Renal cortical epithelial cell (primary cell): ENCODE measurements around the gene MAGIX. TPM values are rescaled to one million over a fixed set of nuclear protein-coding genes. Genes with fewer than 3 reads are reported as not detected.

Experiments
- DNase-seq: peaks from one replicate; pipeline ENCODE4 v3.0.0-alpha.2; 2011; ENCODE audit warnings: low read depth
- total RNA-seq: library from RNA; depleted of rRNA; stranded (reverse); fragments of >200 nt; gene quantifications from 2 replicates; pipeline ENCODE4 v1.2.3, GENCODE V29; 2014

Gene MAGIX
- total RNA-seq, 1 donor from 2014 or later: 5.3 TPM

DNA sequence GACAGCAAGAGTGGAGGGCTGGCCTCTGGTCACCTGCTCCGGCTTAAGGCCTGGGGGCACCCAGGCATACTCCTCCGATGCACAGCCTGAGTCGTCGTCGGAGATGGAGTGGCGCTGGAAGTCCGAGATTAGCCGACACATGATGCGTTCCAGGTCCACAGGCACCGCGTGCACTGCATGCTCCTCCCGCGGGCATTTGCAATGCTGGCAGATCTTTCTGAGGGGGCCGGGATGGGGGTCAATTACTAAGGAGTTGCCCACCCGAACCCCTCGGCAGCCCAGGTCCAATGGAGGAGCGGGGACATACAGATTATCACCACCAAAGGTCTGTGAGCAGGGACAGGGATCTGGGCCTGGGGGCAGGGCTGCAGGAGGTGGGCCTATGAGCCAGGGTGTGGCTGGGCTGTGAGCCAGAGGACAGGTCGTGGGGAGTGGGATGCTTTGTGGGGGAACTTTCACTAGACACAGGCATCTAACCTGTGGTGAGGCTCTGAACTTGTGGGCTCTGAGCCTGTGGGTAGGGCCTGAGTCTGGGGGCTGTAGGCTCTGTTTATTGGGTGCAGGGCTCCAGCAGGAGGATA lies 21.2 kb downstream of the MAGIX start:
- no peak for DNase-seq

GRCh38 chrX:49184294-49185281 lies 22.0 kb downstream of the MAGIX start:
- peak; percentile 83 for DNase-seq

GRCh38 chrX:49186125-49187027 lies 23.8 kb downstream of the MAGIX start, which contains the start of gene PRICKLE3:
TSS of gene PRICKLE3 (minus strand) at chrX:49186373. CDS start at chrX:49186297, 76 bp downstream.
- peak; percentile 14 for DNase-seq

DNA sequence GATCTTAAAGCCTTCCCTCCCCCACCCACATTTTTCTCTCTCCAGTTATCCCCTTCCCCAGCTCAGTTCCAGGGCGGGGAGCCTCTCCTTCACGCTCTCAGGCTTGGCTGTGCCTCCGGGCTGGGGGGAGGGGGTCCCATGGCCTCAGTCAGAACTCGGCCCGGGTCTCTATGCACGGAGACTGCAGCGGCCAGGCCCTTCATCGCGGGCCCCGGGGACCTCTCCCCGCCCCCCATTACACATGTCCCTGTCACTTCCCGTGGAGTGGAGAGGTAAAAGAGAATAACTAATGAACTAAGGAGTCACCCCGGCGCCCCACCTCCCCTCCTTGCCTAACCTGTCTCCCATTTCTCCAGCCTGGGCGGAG lies 24.5 kb downstream of the MAGIX start:
- no peak for DNase-seq

DNA sequence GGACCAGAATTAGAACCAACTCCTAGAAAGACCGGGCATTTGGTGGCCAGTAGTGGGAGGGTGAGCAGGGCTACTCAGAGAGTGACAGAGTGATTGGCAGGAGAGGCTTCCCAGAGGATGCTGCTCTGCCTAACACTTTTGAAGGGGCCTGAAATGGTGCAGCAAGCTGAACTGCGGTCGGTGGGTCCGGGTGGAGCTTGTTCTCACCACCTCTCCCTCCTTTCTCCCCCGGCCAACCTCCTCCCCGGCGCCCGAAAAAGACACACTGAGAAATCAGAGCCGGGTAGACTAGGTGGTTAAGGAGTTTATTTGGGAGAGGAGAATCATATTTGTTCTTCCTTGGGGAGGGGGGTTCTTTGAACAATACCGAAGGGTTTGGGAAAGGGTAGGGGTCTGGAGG lies 25.0 kb downstream of the MAGIX start:
- DNase-seq: no peak

DNA sequence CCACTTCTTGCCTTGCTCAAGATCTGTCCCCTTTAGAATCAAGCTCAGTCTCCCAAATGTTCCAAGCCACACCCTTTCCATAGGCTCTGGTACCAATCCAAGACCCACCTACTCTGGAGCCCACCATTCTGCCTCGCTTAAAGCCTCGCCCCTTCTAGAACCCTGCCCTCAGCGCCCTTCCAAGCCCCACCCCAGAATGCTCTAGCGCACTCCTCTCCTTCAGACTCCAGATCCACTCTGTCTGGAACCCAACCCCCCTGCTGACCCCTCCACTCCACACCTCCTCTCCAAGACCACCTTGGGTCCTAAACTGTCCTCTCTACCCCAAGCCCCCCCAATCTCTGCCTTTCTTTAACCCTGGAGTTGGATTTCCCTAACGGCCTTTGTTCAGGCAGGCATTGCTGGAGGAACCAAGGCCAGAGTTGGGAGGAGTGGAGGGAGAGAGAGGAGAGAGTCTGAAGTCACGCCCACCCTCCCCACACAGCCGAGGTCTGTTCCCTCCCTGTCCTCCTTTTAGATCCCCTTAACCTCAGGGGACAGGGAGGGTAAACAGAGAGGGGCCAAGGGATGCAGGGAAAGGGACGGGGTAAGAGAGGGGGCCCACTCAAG lies 26.0 kb downstream of the MAGIX start:
- DNase-seq: no peak

GRCh38 chrX:49189606-49190005 lies 27.0 kb downstream of the MAGIX start:
- DNase-seq: no peak

DNA sequence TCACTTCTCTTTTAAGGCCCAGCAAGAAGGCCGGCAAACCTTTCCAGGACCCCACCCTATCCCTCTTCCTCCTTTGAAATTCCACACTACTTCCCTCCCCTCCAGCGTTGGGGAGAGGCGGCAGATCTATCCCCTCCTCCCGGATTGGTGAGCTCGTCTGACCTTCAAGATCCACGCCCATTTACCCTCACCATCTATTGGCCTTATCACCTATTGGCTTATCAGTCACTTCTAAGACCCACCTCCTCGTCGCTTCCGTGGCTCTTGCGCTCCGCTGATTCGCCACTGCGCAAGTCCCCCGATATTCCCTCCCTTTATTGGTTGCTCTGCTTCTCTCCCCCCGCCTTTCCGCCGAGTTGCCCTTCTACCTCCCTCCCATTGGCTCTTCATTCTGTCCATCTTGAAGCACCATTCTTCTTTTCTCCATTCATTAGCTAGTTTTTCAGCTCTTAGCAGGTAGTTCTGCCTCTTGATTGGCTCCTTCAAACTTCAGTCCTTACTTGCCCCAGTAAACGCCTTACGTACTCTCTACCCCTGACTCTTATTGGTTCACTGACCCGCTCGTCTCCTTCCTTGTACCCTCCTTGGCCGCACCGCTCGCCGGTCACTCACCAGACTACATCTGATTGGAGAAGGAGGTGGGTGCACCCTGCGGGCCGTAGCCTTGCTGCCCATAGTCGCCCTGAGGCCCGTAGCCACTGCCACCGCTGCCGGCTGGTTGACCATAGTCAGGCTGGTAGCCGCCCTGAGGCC lies 28.4 kb downstream of the MAGIX start:
- peak; percentile 99 for DNase-seq

GRCh38 chrX:49191574-49192011 lies 29.0 kb downstream of the MAGIX start:
- DNase-seq: no peak

GRCh38 chrX:49192722-49193328 lies 30.3 kb downstream of the MAGIX start:
- DNase-seq: peak; percentile 22

DNA sequence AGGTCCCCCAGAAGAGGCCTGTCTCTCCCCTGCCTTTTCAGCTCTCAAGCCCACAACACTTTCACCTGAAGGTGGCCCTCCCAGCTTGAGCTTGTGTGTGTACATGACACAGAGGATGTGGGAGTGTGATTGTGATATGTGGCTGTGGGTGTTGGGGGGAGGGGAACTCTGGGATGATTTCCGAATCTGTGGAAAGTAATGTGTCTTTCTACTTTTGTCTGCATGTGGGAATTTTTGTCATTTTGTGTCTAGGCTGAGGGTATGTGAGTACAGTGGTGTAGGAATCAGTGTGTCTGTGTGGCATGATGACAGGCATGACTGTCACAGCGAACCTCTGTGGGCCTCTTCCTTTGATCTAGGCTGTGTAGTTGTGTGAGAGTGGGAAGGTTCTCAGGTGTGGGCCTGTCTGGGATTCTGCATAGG lies 31.0 kb downstream of the MAGIX start:
- no peak for DNase-seq

DNA sequence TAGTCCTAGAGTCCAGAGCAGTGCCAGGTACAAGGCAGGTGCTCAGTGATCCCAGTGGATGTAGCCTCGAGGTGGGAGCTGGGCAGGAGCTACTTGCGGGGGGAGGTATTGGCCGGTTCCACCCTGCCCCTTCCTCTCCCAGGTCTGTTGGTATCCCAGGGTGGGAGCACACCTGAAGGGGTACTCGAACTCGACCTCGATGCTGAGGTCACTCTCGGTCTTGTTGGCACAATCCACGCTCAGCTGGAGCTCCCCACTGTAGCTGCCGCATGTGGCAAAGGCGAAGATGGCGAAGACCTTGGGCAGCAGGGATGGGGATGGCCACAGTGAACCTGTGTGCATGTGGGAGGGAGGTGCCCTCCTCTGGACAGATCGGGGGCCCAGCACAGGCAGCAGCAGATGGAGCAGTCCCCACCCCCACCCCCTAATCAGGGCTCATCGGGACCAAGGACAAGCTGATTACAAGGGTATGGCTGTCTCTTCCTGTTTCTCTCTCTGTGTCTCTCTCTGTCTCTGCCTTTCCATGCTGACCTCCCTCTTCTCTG lies 35.1 kb downstream of the MAGIX start:
- no peak for DNase-seq

GRCh38 chrX:49198540-49199314 lies 36.2 kb downstream of the MAGIX start:
- no peak for DNase-seq

DNA sequence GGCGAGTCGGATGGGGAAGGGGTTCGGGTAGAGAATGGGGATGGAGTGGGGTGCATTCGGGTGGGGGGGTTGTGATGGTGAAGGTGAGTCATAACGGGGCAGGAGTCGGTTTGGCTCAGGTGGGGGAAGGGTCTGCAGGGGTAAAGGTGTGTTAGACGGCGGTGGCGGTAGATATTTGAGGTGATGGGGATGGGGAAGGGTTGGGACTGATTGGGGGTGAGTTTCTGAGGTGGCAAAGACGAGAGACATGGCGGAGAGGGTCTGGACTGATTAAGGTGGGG lies 36.7 kb downstream of the MAGIX start:
- no peak for DNase-seq

- DNase-seq: peak; percentile 54
Observed at GRCh38 chrX:49199906-49200771, 37.6 kb downstream of the MAGIX start, which contains the start of gene SYP. TSS of gene SYP (minus strand) at chrX:49200193. CDS start at chrX:49200186, 7 bp downstream.

DNA sequence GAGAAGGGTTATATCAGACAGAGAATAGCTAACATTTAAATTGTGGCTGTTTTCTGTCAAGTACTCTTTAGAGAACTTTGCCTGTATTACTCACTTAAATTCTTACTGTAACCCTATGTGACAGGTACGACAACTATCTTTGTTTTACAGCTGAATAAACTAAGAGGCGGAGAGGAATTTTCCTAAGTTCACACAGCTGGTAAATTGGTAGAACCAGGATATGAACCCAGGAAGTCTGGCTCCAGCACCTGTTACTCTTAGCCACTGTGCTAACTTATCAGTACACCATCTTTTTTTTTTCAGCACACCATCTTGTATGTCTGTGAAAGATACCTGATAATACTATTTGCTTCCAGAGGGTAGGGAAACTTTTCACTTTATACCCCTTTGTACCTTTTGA lies 39.5 kb downstream of the MAGIX start:
- DNase-seq: no peak

DNA sequence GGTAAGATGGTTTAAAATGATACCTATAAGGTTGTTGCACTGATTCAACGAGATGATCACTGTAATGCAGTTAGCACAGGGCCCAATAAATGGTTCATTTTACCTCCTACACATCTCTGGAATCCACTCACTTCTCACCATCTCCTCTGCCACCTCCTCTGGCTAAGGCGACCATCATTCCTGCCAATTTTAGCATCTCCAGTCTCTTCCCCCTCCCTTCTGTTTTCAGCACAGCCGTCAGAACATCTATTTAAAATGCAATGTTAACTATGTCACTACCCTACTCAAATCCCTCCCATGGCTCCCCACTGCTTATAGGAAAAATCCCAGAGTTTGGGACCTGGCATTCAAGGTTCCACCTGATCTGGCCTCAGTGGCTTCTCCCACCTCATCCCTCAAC lies 41.0 kb downstream of the MAGIX start:
- DNase-seq: no peak

- DNase-seq: no peak
Observed at GRCh38 chrX:49204017-49204416, 41.5 kb downstream of the MAGIX start.
